ENCODE results near the gene HDLBP. TPM values are rescaled to one million over a fixed set of nuclear protein-coding genes. Genes with fewer than 3 reads are reported as not detected.
A peak's percentile ranks its signal among the peaks of the same experiment; 100 is the strongest.

Gene HDLBP
- total RNA-seq, 6 experiments from 2014 or later: 991 to 1,153 (median 1,104) TPM

GRCh38 chr2:241329669-241330615, 14.5 kb upstream of the HDLBP start:
- no peaks in the 10 kb centered on the region for H3K9me3 Mint-ChIP-seq
- peaks cover 13% of the 10 kb centered on the region for H3K4me1 Mint-ChIP-seq (ENCODE audit: low read depth)
- H3K4me3 Mint-ChIP-seq: no peak overlapping the region
- no peak for DNase-seq
- no peaks in the 10 kb centered on the region; the same call in 1 of the 2 replicates for H3K27me3 Mint-ChIP-seq (ENCODE audit: insufficient read depth)
- no peak overlapping the region for H3K27ac Mint-ChIP-seq
- H3K36me3 Mint-ChIP-seq (ENCODE audit: low read depth): peaks cover 50% of the 10 kb centered on the region
- TF ChIP-seq CTCF (IDR thresholded peaks at IDR 0.05): no peak

DNA sequence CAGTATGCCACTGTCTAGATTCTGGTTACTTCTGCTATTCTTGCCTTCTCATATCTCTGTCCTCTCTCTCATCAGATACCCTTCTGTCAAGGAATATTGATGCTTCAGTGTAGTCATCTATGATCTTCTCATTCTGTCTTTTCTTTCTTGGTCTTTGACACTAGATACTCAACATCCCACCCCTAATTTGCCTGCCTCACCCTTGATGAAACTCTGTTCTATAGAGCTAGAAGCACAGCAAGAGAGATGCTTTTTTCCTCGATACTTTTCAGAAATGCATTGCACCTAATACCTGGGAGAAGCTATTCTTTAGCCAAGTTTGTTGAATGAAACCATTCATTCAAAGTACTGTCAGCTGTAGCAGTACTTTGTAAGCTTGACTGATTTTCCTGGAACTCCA, 9.8 kb upstream of the HDLBP start:
- Mint-ChIP-seq H3K4me1 (ENCODE audit: low read depth) (peaks cover 39% of the 10 kb centered on the region), H3K27me3 (ENCODE audit: insufficient read depth) (no peaks in the 10 kb centered on the region; the same call in 1 of the 2 replicates), H3K9me3 (no peaks in the 10 kb centered on the region), H3K27ac (no peak overlapping the region), H3K36me3 (ENCODE audit: low read depth) (peaks cover 38% of the 10 kb centered on the region), H3K4me3 (no peak overlapping the region)
- TF ChIP-seq CTCF (IDR thresholded peaks at IDR 0.05): no peak
- DNase-seq: no peak

GRCh38 chr2:241324775-241325174, 9.3 kb upstream of the HDLBP start:
- H3K27me3 Mint-ChIP-seq (ENCODE audit: insufficient read depth): no peaks in the 10 kb centered on the region
- no peaks in the 10 kb centered on the region for H3K9me3 Mint-ChIP-seq
- H3K4me3 Mint-ChIP-seq: no peak overlapping the region
- no peak for TF ChIP-seq CTCF (IDR thresholded peaks at IDR 0.05)
- H3K36me3 Mint-ChIP-seq (ENCODE audit: low read depth): peaks cover 38% of the 10 kb centered on the region
- no peak overlapping the region for H3K27ac Mint-ChIP-seq
- peaks cover 41% of the 10 kb centered on the region for H3K4me1 Mint-ChIP-seq (ENCODE audit: low read depth)
- no peak for DNase-seq

DNA sequence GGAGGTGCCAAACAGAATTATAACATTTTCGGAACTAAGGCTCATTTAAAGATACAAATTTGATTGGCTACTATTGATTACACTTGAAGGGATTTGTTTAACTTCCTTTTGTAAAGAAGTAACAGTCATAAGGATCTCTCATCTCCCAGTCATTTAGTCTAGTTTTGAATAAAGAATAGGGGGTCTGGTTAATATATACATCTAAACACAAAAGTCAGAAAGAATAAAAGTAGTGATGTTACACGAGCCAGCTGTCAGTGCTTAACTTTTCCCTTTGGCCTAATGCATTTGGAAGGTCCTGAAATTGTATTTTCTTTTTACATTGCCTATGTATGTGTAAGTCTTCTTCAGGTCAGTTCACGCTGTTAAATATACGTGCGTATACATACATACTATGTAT, 8.3 kb upstream of the HDLBP start:
- peaks cover 32% of the 10 kb centered on the region for H3K36me3 Mint-ChIP-seq (ENCODE audit: low read depth)
- no peaks in the 10 kb centered on the region for H3K9me3 Mint-ChIP-seq
- H3K27ac Mint-ChIP-seq: no peak overlapping the region
- DNase-seq: no peak
- TF ChIP-seq CTCF (IDR thresholded peaks at IDR 0.05): no peak
- H3K4me1 Mint-ChIP-seq (ENCODE audit: low read depth): peaks cover 49% of the 10 kb centered on the region
- H3K4me3 Mint-ChIP-seq: no peak overlapping the region
- no peaks in the 10 kb centered on the region for H3K27me3 Mint-ChIP-seq (ENCODE audit: insufficient read depth)

DNA sequence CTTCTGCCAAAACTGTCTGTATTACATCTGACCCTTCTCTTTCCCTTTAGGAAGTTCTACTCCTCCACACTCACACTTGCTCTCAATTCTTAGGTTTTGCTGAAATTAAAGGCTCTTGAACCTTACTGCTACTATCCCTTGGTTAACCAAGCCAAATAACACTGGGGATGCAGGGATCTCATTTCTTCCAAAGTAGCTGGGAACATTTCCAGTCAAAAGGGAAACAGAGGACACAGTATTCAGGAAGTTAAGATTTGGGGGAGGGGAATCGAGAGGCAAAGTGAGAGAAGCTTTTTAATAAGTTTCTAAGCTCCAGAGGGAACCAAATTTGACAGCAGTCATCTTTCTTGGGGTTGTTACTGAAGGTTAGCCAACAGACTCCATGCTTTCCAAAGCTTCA, 6.4 kb upstream of the HDLBP start:
- no peak for DNase-seq
- Mint-ChIP-seq H3K27ac (peak overlapping the region; percentile 73), H3K27me3 (ENCODE audit: insufficient read depth) (no peaks in the 10 kb centered on the region), H3K4me3 (peak overlapping the region; percentile 61), H3K4me1 (ENCODE audit: low read depth) (peaks cover 68% of the 10 kb centered on the region), H3K36me3 (ENCODE audit: low read depth) (peaks cover 36% of the 10 kb centered on the region), H3K9me3 (no peaks in the 10 kb centered on the region)
- TF ChIP-seq CTCF (IDR thresholded peaks at IDR 0.05): no peak

Data from HFFc6 (cell line).